ENCODE measurements around the gene RNF123. TPM values are rescaled to one million over a fixed set of nuclear protein-coding genes. Genes with fewer than 3 reads are reported as not detected.

RNF123 gene
- polyA plus RNA-seq, 1 of the 3 experiments (the other 2 are of a cell fraction), result 48.1 TPM

DNA sequence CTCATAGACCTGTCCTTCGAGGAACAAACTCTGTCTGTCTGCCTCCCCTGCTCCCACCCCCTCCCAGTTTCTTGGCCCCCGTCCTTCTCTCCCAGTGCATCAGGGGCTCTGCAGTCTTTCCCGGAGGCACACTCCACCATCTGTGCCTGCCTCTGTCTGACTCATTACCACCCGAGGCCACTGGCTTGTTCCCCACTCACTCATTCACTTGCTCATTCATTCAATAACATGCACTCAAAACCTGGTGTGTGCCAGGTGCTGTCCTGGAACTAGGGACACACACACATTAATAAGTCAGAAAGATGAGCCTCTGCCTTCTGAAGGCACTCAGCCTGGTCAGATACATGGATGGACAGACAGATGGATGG is 17.7 kb downstream of the RNF123 start:
- Histone ChIP-seq H4K20me1 (ENCODE audit: insufficient read depth) (no peaks in the 10 kb centered on the region), H3K27me3 (ENCODE audit: insufficient read depth) (no peaks in the 10 kb centered on the region), H2AFZ (ENCODE audit: low read depth) (no peak overlapping the region), H3K79me2 (ENCODE audit: insufficient read depth) (no peaks in the 10 kb centered on the region), H3K4me1 (ENCODE audit: control insufficient read depth in 1 of 2, insufficient read depth in 2 of 2, low read depth in 1 of 2, low read length in 1 of 2) (no peaks in the 10 kb centered on the region), H3K4me3 (ENCODE audit: low read depth in 2 of 2, low read length in 1 of 2) (no peak overlapping the region), H3K27ac (ENCODE audit: low read depth in 2 of 2, low read length in 1 of 2) (no peak overlapping the region), H3K9me2 (no peaks in the 10 kb centered on the region), H3K9me3 (no peaks in the 10 kb centered on the region), H3K4me2 (no peak overlapping the region), H3K36me3 (replicated peaks in 1 of 2; ENCODE audit: control insufficient read depth in 1 of 2, insufficient read depth in 2 of 2, low read length in 1 of 2) (peaks cover 8 to 18% of the 10 kb centered on the region in 2 experiments), H3F3A (replicated peaks; ENCODE audit: insufficient read depth) (no peaks in the 10 kb centered on the region), H3K9ac (no peak overlapping the region)
- TF ChIP-seq JUND (IDR thresholded peaks at IDR 0.05) (no peak), MXI1 (IDR thresholded peaks at IDR 0.05; ENCODE audit: low read depth, low read length) (no peak), EP300 (IDR thresholded peaks at IDR 0.05; ENCODE audit: borderline replicate concordance in 1 of 2, low read depth in 1 of 2, low read length in 1 of 2) (no peak), MAX (IDR thresholded peaks at IDR 0.05; ENCODE audit: low read depth) (no peak)
- CTCF ChIA-PET, result interaction anchor here (0.6 to 1.5 kb wide), 2 partner anchors 11 to 635 kb away, joined by 3 read pairs; no protein-coding TSS in a partner anchor
- POLR2A ChIA-PET, result interaction anchor here (1.0 kb wide), 1 partner anchor 12 kb away, joined by 3 read pairs; no protein-coding TSS in a partner anchor
- 48% methylated on average over 4 of the region's 4 CpGs for WGBS (ENCODE audit: low lambda C conversion rate)
- no peak for DNase-seq

DNA sequence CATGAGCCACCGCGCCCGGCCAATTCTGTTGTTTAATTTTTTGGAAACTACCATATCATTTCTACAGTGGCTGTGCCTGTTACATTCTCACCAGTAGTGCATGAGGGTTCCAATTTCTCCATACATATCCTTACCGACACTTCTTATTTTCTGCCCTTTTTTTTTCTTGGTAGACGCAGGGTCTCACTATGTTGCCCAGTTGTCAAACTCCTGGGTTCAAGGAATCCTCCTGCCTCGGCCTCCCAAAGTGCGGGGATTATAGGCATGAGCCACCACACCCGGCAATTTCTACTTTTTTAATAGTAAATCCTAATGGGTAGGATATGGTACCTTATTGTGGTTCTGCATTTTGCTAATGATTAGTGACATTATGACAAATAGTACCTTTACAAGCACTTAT is 20.5 kb downstream of the RNF123 start:
- H3K27me3 ChIP-seq (ENCODE audit: insufficient read depth), result no peaks in the 10 kb centered on the region
- H3K9me3 ChIP-seq, result no peaks in the 10 kb centered on the region
- H3K4me1 ChIP-seq (ENCODE audit: control insufficient read depth in 1 of 2, insufficient read depth in 2 of 2, low read depth in 1 of 2, low read length in 1 of 2), result no peaks in the 10 kb centered on the region
- DNase-seq, result no peak
- H3K9ac ChIP-seq, result no peak overlapping the region
- H3K79me2 ChIP-seq (ENCODE audit: insufficient read depth), result no peaks in the 10 kb centered on the region
- H3K9me2 ChIP-seq, result no peaks in the 10 kb centered on the region
- POLR2A ChIA-PET, result no interaction called here
- WGBS (ENCODE audit: low lambda C conversion rate), result 95% methylated on average over 8 of the region's 8 CpGs
- H4K20me1 ChIP-seq (ENCODE audit: insufficient read depth), result no peaks in the 10 kb centered on the region
- H3F3A ChIP-seq (replicated peaks; ENCODE audit: insufficient read depth), result no peaks in the 10 kb centered on the region
- H3K4me3 ChIP-seq (ENCODE audit: low read depth in 2 of 2, low read length in 1 of 2), result no peak overlapping the region
- H3K27ac ChIP-seq (ENCODE audit: low read depth in 2 of 2, low read length in 1 of 2), result no peak overlapping the region
- no peak overlapping the region for H3K4me2 ChIP-seq
- no peak overlapping the region for H2AFZ ChIP-seq (ENCODE audit: low read depth)
- TF ChIP-seq RAD21 (IDR thresholded peaks at IDR 0.05; ENCODE audit: low read length) (no peak), FOXJ3 (CRISPR knock-in tag; IDR thresholded peaks at IDR 0.05) (no peak), TCF12 (IDR thresholded peaks at IDR 0.05) (no peak), RCOR1 (IDR thresholded peaks at IDR 0.05; ENCODE audit: low read length) (no peak), GATA2 (CRISPR knock-in tag; IDR thresholded peaks at IDR 0.05) (no peak), TEAD4 (IDR thresholded peaks at IDR 0.05; ENCODE audit: borderline replicate concordance, insufficient read depth) (no peak), YY1 (IDR thresholded peaks at IDR 0.05; ENCODE audit: low read depth) (no peak), ELF1 (IDR thresholded peaks at IDR 0.05) (no peak), SMC3 (IDR thresholded peaks at IDR 0.05; ENCODE audit: low read depth, low read length) (no peak), NRF1 (IDR thresholded peaks at IDR 0.05; ENCODE audit: low read depth, low read length) (no peak), TAF1 (IDR thresholded peaks at IDR 0.05; ENCODE audit: borderline replicate concordance, low read depth, low read length) (no peak), RFX5 (IDR thresholded peaks at IDR 0.05; ENCODE audit: low read length) (no peak), NFIC (IDR thresholded peaks at IDR 0.05; ENCODE audit: borderline replicate concordance) (no peak), IRF3 (IDR thresholded peaks at IDR 0.05; ENCODE audit: low read depth, low read length) (no peak), USF1 (IDR thresholded peaks at IDR 0.05; ENCODE audit: borderline replicate concordance, low read depth) (no peak)
- H3K36me3 ChIP-seq (replicated peaks in 1 of 2; ENCODE audit: control insufficient read depth in 1 of 2, insufficient read depth in 2 of 2, low read length in 1 of 2), result peaks cover 8 to 12% of the 10 kb centered on the region in 2 experiments
- CTCF ChIA-PET, result no interaction called here

Data from SK-N-SH (cell line).